Ishikawa (cell line): Measurements from ENCODE around the gene GRIK4.

ENCODE experiments used
- CEBPB ChIP-seq: IDR thresholded peaks from 2 replicates; pipeline ENCODE4 v1.6.1; 2012
- CREB1 ChIP-seq: IDR thresholded peaks from 2 replicates; pipeline ENCODE4 v1.6.1; 2012; ENCODE audit warnings: low read depth
- EGR1 ChIP-seq: IDR thresholded peaks from 2 replicates; pipeline ENCODE4 v1.6.1; 2012
- EP300 ChIP-seq: IDR thresholded peaks from 2 replicates; pipeline ENCODE4 v1.6.1; 2012; ENCODE audit warnings: borderline replicate concordance
- FOXM1 ChIP-seq: IDR thresholded peaks from 2 replicates; pipeline ENCODE4 v1.6.1; 2012; ENCODE audit warnings: low read depth, borderline replicate concordance
- MAX ChIP-seq: IDR thresholded peaks from 2 replicates; pipeline ENCODE4 v1.6.1; 2012
- NFIC ChIP-seq: IDR thresholded peaks from 2 replicates; pipeline ENCODE4 v1.6.1; 2012
- RAD21 ChIP-seq: IDR thresholded peaks from 2 replicates; pipeline ENCODE4 v1.6.1; 2012; ENCODE audit warnings: low read depth
- REST ChIP-seq: IDR thresholded peaks from 2 replicates; pipeline ENCODE4 v1.6.1; 2012; ENCODE audit warnings: low read depth, mild to moderate bottlenecking
- TAF1 ChIP-seq: IDR thresholded peaks from 2 replicates; pipeline ENCODE4 v1.6.1; 2012; ENCODE audit warnings: low read depth, mild to moderate bottlenecking
- TCF12 ChIP-seq: IDR thresholded peaks from 2 replicates; pipeline ENCODE4 v1.6.1; 2012; ENCODE audit warnings: low read depth
- USF1 ChIP-seq: IDR thresholded peaks from 2 replicates; pipeline ENCODE4 v1.6.1; 2012
- YY1 ChIP-seq: IDR thresholded peaks from 2 replicates; pipeline ENCODE4 v1.6.1; 2012; ENCODE audit warnings: low read depth
- ZBTB7A ChIP-seq: IDR thresholded peaks from 2 replicates; pipeline ENCODE4 v1.6.1; 2012; ENCODE audit warnings: low read depth

The GRIK4 gene

GRCh38 chr11:120517390-120517761 is 5.8 kb downstream of the GRIK4 start:
- TF ChIP-seq MAX (no peak), ZBTB7A (no peak), EP300 (no peak), REST (no peak)

GRCh38 chr11:120517801-120518291 is 6.3 kb downstream of the GRIK4 start:
- TF ChIP-seq EP300 = no peak

- TF ChIP-seq EGR1 (no peak), CREB1 (no peak), NFIC (no peak), MAX (no peak)
Observed at GRCh38 chr11:120518356-120518755, 6.8 kb downstream of the GRIK4 start.

- no peak for TF ChIP-seq FOXM1
- TF ChIP-seq USF1 = no peak
- TF ChIP-seq MAX = no peak
- no peak for TF ChIP-seq YY1
- TF ChIP-seq TAF1 = no peak
- TF ChIP-seq NFIC = no peak
- TF ChIP-seq EGR1 = no peak
- TF ChIP-seq CREB1 = no peak
Observed at GRCh38 chr11:120519474-120519873, 7.9 kb downstream of the GRIK4 start.

GRCh38 chr11:120520091-120520822 is 8.7 kb downstream of the GRIK4 start:
- no peak for TF ChIP-seq NFIC
- TF ChIP-seq FOXM1 = no peak
- no peak for TF ChIP-seq USF1
- TF ChIP-seq YY1 = no peak
- TF ChIP-seq TCF12 = no peak
- TF ChIP-seq CEBPB = no peak
- TF ChIP-seq REST = no peak
- TF ChIP-seq TAF1 = no peak
- TF ChIP-seq MAX = no peak
- no peak for TF ChIP-seq ZBTB7A

- TF ChIP-seq EP300 = no peak
- no peak for TF ChIP-seq TCF12
- no peak for TF ChIP-seq RAD21
- TF ChIP-seq YY1 = no peak
- no peak for TF ChIP-seq REST
- TF ChIP-seq CEBPB = no peak
- TF ChIP-seq CREB1 = no peak
- no peak for TF ChIP-seq NFIC
- TF ChIP-seq ZBTB7A = no peak
Observed at GRCh38 chr11:120521176-120521575, 9.6 kb downstream of the GRIK4 start.
